Choroid plexus epithelial cell (primary cell): ENCODE data around the gene GORASP2.
A peak's percentile ranks its signal among the peaks of the same experiment; 100 is the strongest.

Source experiments
- DNase-seq: peaks from one replicate; pipeline ENCODE4 v3.0.0-alpha.2; 2010; ENCODE audit warnings: low read depth
- H3K4me3 ChIP-seq: 2 replicates; pipeline ENCODE4 v1.5.1; 2011; ENCODE audit warnings: low read depth, mild to moderate bottlenecking, control low read depth, low read length, moderate library complexity
- TF ChIP-seq, protein P1 (sequence below): conservative IDR thresholded peaks from 2 replicates; pipeline ENCODE4 v1.5.1; 2011; ENCODE audit warnings: low read depth, mild to moderate bottlenecking, control low read depth, inconsistent platforms, low read length, moderate library complexity

The GORASP2 gene

DNA sequence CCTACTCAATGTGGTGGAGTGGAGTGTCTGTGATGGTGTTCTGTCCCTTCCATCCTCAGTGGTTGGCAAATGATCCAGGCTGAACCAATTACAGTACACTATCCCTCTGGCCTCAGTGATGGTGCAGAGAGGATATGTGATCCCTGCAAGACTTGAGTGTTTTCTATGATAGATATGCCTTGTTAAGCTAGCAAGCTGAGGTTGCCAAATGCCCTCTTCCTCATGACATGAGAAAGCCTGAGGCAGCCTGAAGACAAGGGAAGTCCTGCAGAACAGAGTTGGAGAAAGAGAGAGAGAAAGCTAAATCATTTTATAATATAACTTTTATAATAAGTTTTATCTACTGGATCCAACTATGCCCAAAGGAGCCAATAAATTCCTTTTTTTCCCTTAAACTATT, 41.6 kb upstream of the GORASP2 start:
- TF ChIP-seq, protein P1, sequence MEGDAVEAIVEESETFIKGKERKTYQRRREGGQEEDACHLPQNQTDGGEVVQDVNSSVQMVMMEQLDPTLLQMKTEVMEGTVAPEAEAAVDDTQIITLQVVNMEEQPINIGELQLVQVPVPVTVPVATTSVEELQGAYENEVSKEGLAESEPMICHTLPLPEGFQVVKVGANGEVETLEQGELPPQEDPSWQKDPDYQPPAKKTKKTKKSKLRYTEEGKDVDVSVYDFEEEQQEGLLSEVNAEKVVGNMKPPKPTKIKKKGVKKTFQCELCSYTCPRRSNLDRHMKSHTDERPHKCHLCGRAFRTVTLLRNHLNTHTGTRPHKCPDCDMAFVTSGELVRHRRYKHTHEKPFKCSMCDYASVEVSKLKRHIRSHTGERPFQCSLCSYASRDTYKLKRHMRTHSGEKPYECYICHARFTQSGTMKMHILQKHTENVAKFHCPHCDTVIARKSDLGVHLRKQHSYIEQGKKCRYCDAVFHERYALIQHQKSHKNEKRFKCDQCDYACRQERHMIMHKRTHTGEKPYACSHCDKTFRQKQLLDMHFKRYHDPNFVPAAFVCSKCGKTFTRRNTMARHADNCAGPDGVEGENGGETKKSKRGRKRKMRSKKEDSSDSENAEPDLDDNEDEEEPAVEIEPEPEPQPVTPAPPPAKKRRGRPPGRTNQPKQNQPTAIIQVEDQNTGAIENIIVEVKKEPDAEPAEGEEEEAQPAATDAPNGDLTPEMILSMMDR, result no peak
- no peak overlapping the region for H3K4me3 ChIP-seq
- no peak for DNase-seq

DNA sequence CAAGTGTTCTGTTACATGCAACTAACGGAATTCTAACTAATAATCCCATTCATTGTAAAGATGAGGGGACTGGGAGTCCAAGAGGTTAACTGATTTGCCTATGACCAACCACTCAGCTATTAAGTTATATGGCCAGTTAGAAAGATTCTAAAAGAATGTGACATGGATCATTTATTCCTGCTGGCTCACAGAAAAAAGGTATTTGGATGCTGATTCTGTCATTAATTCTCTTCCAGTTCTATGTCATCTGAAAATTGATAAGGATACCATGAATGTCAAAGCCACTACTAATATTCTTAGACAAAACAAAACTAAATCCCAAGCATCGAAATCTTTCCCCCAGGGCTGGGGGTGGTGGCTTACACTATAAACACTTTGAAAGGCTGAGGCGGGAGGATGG, 41.2 kb upstream of the GORASP2 start:
- no peak for DNase-seq

DNA sequence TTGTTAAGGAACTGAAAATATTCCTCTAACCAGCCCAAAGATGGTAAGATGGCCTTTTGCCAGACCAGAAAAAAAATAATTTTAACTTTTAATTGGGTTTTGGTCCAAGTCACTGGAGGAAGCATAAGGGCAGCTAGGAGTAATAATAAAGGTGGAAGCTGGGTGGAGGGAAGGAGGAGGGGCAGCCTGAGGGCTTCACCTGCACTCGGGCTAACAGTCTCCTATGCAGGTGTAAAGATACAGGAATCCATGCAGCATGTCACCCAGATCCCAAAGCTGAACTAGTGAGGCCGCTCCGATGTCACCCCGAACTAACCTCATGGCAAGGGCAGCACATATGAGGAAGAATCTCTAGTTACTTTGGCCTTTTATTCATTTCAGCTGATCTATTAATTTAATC, 37.2 kb upstream of the GORASP2 start:
- TF ChIP-seq, protein P1, result no peak
- no peak overlapping the region for H3K4me3 ChIP-seq

More for the DNA sequence above, 41.2 kb upstream of the GORASP2 start:
- no peak overlapping the region for H3K4me3 ChIP-seq
- TF ChIP-seq, protein P1, result no peak

DNA sequence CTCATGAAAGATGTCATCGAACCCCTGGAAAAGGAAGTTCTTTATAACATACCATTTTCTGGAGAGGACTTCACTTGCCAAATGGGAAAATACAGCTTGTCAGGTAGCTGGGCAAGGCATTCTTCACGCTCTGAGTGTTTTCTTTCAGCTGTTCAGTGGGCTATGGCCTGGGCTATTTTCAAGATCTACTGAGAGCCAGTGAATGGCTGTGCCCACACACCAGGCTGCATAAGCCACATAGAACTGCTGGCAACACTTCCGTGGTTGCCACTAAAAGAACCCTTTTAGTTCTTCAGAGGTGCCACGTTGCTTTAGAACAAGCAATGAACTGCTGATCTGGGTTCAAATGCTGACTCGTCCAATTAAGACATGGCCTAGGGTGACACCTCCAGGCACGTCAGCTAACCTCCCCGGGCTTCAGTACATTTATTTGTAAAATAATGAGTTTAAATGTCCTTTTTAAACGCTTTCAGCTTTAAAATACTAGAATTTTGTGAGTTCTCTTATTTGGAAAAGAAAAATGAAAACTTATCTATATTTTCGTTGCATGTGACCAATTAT, 36.6 kb upstream of the GORASP2 start:
- no peak for DNase-seq
- TF ChIP-seq, protein P1, result no peak
- no peak overlapping the region for H3K4me3 ChIP-seq

More for the DNA sequence above, 37.2 kb upstream of the GORASP2 start:
- DNase-seq, result no peak

DNA sequence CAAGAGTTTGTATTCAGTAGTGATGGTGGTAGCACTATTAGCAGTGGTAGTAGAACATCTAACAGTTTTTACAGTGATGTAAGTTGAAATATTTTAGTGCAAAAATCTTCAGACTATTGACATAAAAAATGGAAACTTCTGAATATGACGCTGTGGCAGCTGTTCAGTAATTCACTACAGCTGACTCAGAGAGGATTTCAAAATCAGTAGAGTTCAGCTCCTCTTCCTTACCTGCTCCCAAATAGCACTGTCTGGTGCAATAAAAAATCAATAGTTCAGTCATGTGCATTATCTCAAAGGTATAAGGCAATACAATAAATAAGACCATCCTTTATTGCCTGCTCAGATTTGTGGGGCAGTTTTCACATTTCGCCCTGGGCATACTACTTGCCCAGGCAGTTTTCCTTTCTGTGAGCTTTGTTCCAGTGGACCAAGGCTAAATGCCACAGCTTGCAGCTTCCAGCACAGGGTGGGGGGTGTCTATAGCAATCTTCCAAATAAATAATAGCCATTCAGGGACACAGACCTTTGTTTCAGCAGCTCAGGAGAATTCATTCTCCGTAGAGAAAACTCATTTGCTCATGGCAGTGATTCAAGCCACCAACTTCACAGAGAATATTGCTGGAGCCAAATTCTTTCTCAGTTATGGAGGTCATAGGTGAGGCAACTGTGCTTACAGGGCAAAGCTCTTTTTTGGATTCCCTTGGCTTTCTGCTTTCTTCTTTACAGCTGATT, 33.9 kb upstream of the GORASP2 start:
- TF ChIP-seq, protein P1, result no peak
- peak; percentile 51 for DNase-seq
- H3K4me3 ChIP-seq, result no peak overlapping the region

DNA sequence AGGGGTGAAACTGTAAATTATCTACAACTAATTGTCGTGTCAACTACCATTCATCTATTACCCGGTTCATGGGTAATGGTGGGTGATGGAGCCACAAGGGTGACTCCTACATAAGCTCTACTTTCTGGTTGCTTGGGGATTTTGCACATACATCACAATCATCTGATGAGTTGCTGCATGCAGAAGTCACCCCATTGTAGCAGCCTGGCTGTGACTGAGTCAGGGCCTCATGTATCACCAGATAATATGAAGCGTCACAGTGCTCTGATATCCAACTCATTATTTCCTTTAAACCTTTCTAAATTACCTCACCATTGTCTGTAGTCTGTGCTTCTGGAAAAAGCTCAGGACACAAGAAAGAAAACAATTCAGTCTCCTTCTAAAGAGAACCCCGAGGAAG, 32.4 kb upstream of the GORASP2 start:
- TF ChIP-seq, protein P1, result no peak
- H3K4me3 ChIP-seq, result no peak overlapping the region
- DNase-seq, result no peak

DNA sequence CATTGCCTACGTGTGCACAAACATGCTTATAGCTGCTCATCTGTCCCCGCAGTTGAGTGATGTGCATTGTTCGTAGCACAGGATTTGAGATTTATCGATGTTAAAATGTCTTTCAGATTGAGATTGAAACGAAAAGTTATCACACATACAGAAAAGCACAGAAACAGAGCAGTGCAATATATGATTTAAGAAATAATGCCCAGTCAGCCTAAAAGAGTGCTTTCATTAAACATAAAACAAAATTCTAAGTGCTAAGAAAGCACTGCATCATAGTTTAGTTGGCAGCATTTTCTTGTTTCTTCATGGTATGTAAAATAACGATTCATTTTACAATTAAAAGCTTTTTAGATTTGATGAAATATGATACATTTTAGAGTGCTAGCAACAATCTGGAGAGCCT, 31.9 kb upstream of the GORASP2 start:
- H3K4me3 ChIP-seq, result no peak overlapping the region
- no peak for DNase-seq
- TF ChIP-seq, protein P1, result no peak
